Body of pancreas (tissue), 4 donors: ENCODE data around the gene SALL1. TPM values are rescaled to one million over a fixed set of nuclear protein-coding genes. Genes with fewer than 3 reads are reported as not detected.

Source experiments
- ATAC-seq: fragments of 150-250 bp; one replicate; pipeline ENCODE4 v1.9.1; 2016
- DNase-seq, 4 donors: peaks; one replicate each; pipeline ENCODE4 v3.0.0-alpha.2; 2019
- H3K27ac ChIP-seq, 4 donors: fragments of 200-600 bp; sonication (generic); 1 replicate in 3 of 4; 2 replicates in 1 of 4; pipeline versions ENCODE4 v1.5.1 to v1.6.1; 2016 to 2019; ENCODE audit warnings: mild to moderate bottlenecking in 1 of 4, mixed read lengths in 1 of 4, moderate library complexity in 1 of 4
- H3K27me3 ChIP-seq, 2 donors: fragments of 200-600 bp; sonication (generic); one replicate each; pipeline ENCODE4 v1.6.0; 2016; ENCODE audit warnings: mild to moderate bottlenecking in 1 of 2
- H3K36me3 ChIP-seq, 2 donors: fragments of 200-600 bp; sonication (generic); replicated peaks in 1 of 2; 2 replicates each; pipeline ENCODE4 v1.5.1; 2016; ENCODE audit warnings: low read depth in 2 of 2; ENCODE audit not compliant: insufficient read depth in 1 of 2
- H3K4me1 ChIP-seq: fragments of 200-600 bp; sonication (generic); one replicate; pipeline ENCODE4 v1.6.0; 2016
- H3K4me3 ChIP-seq, 2 donors: fragments of 200-600 bp; sonication (generic); 1 replicate in 1 of 2; 2 replicates in 1 of 2; pipeline ENCODE4 v1.5.1; 2016 to 2019
- H3K9me3 ChIP-seq, 3 donors: fragments of 200-600 bp; sonication (generic); 1 replicate in 2 of 3; 2 replicates in 1 of 3; pipeline ENCODE4 v1.5.1; 2016
- POLR2A ChIP-seq, 3 donors: fragments of 450-650 bp; IDR thresholded peaks; one replicate each; pipeline ENCODE4 v1.6.1; 2016; ENCODE audit warnings: antibody characterized with exemption in 3 of 3, mild to moderate bottlenecking in 2 of 3
- WGBS, 2 donors: methylation state at CpG; one replicate each; pipeline ENCODE4 v1.1.5; 2017; 5-methylcytosine and 5-hydroxymethylcytosine counted together
- intact Hi-C: fragments of 100-400 bp; cut with DNase I; formaldehyde crosslinking; loops from one replicate; pipeline ENCODE4 v1.15.1; 2023
- total RNA-seq, 2 donors: library from RNA; depleted of rRNA; stranded (reverse); fragments of >200 nt; gene quantifications; one replicate each; pipeline ENCODE4 v1.1.0, GENCODE V29; 2016
- TF ChIP-seq, protein P1 (sequence below), 7 experiments: fragments of 450-650 bp in 4 of 7; fragments of 200-600 bp in 3 of 7; sonication (generic) in 3 of 7; IDR thresholded peaks; one replicate each; pipeline ENCODE4 v1.5.1; 2016 to 2019; ENCODE audit warnings: antibody characterized with exemption in 7 of 7

The SALL1 gene
- total RNA-seq, 2 donors from 2014 or later: 0.52 TPM; not detected in 1

DNA sequence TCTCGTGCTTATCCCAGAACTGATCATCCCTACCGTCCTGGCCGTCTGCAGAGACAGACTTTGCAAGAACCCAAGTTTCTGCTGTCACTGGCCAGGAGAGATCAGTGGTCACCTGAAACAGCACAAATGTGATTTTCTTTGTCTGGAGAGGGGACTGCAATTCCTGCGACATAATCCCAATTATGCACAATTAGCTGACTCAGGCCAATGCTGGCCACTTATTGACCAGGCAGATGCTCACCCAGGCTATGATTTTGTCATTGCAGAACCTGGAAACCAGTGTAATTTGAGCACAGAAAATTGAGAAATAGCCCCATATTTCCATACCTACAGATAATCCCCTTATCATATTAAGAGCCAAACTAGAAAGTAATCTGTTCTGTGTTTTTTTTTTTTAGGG, 34.7 kb downstream of the SALL1 start:
- DNase-seq: no peak
- Histone ChIP-seq H3K9me3 (no peaks in the 10 kb centered on the region), H3K27me3 (no peaks in the 10 kb centered on the region), H3K36me3 (no peaks in the 10 kb centered on the region), H3K4me3 (no peak overlapping the region), H3K27ac (no peak overlapping the region), H3K4me1 (no peaks in the 10 kb centered on the region)
- TF ChIP-seq POLR2A (IDR thresholded peaks at IDR 0.05): no peak
- WGBS, 2 donors: 61 to 67% methylated on average over 4 of the region's 4 CpGs
- no peak for ATAC-seq
- intact Hi-C loops: no loop called here

DNA sequence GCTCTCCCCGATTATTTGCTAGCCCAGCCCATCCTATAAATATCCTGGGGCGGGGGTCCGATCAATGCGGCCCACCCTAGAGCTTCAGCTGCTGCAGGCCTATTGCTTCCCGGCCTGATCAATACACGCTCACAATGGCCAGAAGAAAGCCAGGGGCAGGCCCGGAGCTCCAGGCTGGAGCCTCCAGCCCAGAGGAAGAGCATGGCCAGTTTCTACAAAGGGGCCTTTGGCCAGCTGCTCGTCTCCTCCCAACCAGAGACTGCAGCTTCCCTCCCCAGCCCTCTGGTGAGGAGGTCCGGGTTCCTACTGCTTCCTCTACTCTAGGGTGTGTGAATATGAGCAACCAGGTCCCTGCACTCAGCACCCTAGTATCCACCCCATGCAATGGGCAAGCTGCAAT, 36.7 kb downstream of the SALL1 start:
- H3K27ac ChIP-seq: no peak overlapping the region
- no peaks in the 10 kb centered on the region for H3K9me3 ChIP-seq
- 46 to 49% methylated on average over 8 to 9 of the region's 9 CpGs for WGBS, 2 donors
- TF ChIP-seq, protein P1, sequence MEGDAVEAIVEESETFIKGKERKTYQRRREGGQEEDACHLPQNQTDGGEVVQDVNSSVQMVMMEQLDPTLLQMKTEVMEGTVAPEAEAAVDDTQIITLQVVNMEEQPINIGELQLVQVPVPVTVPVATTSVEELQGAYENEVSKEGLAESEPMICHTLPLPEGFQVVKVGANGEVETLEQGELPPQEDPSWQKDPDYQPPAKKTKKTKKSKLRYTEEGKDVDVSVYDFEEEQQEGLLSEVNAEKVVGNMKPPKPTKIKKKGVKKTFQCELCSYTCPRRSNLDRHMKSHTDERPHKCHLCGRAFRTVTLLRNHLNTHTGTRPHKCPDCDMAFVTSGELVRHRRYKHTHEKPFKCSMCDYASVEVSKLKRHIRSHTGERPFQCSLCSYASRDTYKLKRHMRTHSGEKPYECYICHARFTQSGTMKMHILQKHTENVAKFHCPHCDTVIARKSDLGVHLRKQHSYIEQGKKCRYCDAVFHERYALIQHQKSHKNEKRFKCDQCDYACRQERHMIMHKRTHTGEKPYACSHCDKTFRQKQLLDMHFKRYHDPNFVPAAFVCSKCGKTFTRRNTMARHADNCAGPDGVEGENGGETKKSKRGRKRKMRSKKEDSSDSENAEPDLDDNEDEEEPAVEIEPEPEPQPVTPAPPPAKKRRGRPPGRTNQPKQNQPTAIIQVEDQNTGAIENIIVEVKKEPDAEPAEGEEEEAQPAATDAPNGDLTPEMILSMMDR (IDR thresholded peaks at IDR 0.05): no peak
- no peak for TF ChIP-seq POLR2A (IDR thresholded peaks at IDR 0.05)
- H3K36me3 ChIP-seq: no peaks in the 10 kb centered on the region
- DNase-seq: no peak
- H3K4me1 ChIP-seq: no peaks in the 10 kb centered on the region
- no peaks in the 10 kb centered on the region for H3K27me3 ChIP-seq
- intact Hi-C loops: no loop called here
- no peak for ATAC-seq
- H3K4me3 ChIP-seq: no peak overlapping the region

DNA sequence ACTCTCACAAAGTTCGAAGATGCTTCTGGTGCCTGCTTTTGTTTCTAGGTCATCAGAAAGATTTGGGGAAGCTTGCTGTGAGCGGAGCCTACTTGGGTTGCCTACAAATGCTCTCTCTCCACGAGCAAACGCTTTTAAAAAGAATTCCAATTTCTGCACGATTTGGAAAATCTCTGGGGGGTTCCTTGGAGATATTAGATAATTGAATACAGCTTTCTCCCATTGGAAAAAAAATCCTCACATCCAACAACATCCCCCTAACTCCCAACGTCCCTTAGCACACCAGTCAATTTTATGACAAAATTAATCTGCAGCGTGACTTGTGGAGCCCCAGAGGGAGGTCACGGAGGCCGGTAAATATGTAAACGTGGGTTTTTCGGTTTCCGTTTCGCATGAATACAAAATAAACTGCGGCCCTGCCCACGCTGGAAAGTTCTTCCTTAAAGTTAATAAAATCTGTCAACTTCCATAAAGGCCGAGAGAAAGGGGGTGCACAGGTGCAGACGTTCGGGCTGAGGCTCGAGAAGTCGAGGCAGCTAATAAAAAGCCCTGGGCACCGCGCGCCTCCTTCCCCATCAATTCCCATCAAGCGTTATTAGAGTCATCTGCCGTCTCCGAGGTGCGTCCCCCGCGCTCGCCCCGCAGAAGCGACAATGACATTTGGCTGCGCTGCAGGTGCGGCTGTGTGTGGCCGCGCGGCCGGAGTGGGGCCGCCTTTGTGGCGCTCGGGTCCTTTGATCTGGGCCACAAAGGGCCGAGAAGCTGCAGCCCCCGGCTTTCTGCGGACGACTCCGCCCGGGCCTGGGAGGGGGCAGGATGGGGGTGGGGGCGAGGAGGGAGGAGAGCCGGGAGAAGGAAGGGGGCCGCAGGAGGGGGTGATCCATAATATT, 37.6 kb downstream of the SALL1 start:
- no peak for ATAC-seq

DNA sequence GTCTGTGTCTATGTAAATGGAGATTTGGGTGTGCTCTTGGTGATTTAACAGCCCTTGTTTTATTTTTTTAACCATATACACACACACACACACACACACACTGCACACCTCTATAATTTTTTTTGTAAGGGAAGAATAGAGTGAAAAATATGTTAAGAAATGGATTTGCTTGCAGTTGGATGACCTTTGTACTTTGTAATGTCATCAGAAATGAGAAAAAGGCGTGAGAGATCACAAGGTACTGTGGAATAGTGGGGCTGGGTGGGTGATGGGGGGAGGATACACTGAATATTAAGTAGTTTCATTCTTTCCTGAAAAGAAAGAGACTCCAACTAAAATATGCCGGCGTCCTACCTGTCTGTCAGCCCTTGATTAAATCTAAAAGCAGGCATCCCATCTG, 38.7 kb downstream of the SALL1 start:
- 63 to 65% methylated on average over 3 of the region's 3 CpGs for WGBS, 2 donors
- no peak for TF ChIP-seq POLR2A (IDR thresholded peaks at IDR 0.05)
- TF ChIP-seq, protein P1 (IDR thresholded peaks at IDR 0.05): no peak

More for the DNA sequence above, 37.6 kb downstream of the SALL1 start:
- WGBS, 2 donors: 9 to 14% methylated on average over 25 to 50 of the region's 50 CpGs
- intact Hi-C loops: no loop called here
- no peak for TF ChIP-seq POLR2A (IDR thresholded peaks at IDR 0.05)
- TF ChIP-seq, protein P1 (IDR thresholded peaks at IDR 0.05): no peak
- no peaks in the 10 kb centered on the region for H3K9me3 ChIP-seq
- no peak overlapping the region for H3K27ac ChIP-seq
- no peak for DNase-seq
- H3K36me3 ChIP-seq: no peaks in the 10 kb centered on the region
- no peak overlapping the region for H3K4me3 ChIP-seq
- no peaks in the 10 kb centered on the region for H3K27me3 ChIP-seq
- H3K4me1 ChIP-seq: no peaks in the 10 kb centered on the region

DNA sequence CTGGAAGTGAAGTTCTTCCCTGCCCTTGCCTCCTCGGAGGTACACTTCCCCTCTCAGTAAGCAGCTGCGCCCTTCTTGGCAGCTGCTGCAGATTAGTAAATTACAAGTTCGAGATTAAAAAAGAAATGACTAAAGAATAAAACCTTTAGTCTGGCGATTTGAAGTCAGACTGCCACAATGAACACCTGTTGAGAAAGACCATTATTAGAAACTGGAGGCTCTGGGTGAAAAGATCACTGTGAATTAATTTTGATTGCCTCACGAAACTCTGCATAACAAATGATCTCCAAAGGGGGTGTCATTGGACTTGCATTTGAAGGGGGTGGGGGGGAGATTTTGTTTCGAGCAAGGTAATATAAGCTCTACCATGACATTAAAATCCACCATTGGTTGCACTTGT, 39.3 kb downstream of the SALL1 start:
- no peak for TF ChIP-seq POLR2A (IDR thresholded peaks at IDR 0.05)
- TF ChIP-seq, protein P1 (IDR thresholded peaks at IDR 0.05): no peak
- intact Hi-C loops: no loop called here
- ATAC-seq (no peak), DNase-seq (no peak)
- H3K27me3 ChIP-seq: no peaks in the 10 kb centered on the region
- H3K36me3 ChIP-seq: no peaks in the 10 kb centered on the region
- H3K9me3 ChIP-seq: no peaks in the 10 kb centered on the region
- WGBS, 2 donors: 64 to 66% methylated on average over 6 of the region's 6 CpGs
- no peak overlapping the region for H3K4me3 ChIP-seq
- H3K4me1 ChIP-seq: no peaks in the 10 kb centered on the region
- no peak overlapping the region for H3K27ac ChIP-seq

More for the DNA sequence above, 38.7 kb downstream of the SALL1 start:
- Histone ChIP-seq H3K4me3 (no peak overlapping the region), H3K27me3 (no peaks in the 10 kb centered on the region), H3K27ac (no peak overlapping the region), H3K9me3 (no peaks in the 10 kb centered on the region), H3K36me3 (no peaks in the 10 kb centered on the region), H3K4me1 (no peaks in the 10 kb centered on the region)
- intact Hi-C loops: no loop called here
- ATAC-seq (no peak), DNase-seq (no peak)
